Progenitor cell of endocrine pancreas (in vitro differentiated cells): Measurements from ENCODE around the gene ADARB2. TPM values are rescaled to one million over a fixed set of nuclear protein-coding genes. Genes with fewer than 3 reads are reported as not detected.

Experiments used
- DNase-seq: peaks from one replicate; pipeline ENCODE4 v3.0.0; 2021; ENCODE audit warnings: low spot score; ENCODE audit not compliant: unreplicated experiment
- H3K27ac Mint-ChIP-seq: 2 replicates; pipeline ENCODE4 v1.8.0; 2021; ENCODE audit warnings: mild to moderate bottlenecking, moderate library complexity, mixed read lengths
- H3K27me3 Mint-ChIP-seq: 2 replicates; pipeline ENCODE4 v1.8.0; 2021; ENCODE audit warnings: mixed read lengths
- H3K36me3 Mint-ChIP-seq: 2 replicates; pipeline ENCODE4 v1.8.0; 2022; ENCODE audit warnings: mixed read lengths; ENCODE audit not compliant: insufficient read depth
- H3K4me1 Mint-ChIP-seq: 2 replicates; pipeline ENCODE4 v1.8.0; 2021; ENCODE audit warnings: low read depth, mixed read lengths
- H3K4me3 Mint-ChIP-seq: 2 replicates; pipeline ENCODE4 v1.8.0; 2021; ENCODE audit warnings: low read depth, mild to moderate bottlenecking, moderate library complexity, mixed read lengths
- H3K9me3 Mint-ChIP-seq: 2 replicates; pipeline ENCODE4 v1.8.0; 2021; ENCODE audit warnings: low read depth, mixed read lengths
- CTCF ChIP-seq: fragments of 200-600 bp; sonication (generic); IDR thresholded peaks from one replicate; pipeline ENCODE4 v1.5.0; 2021; ENCODE audit warnings: antibody characterized with exemption, mild to moderate bottlenecking; ENCODE audit not compliant: unreplicated experiment
- total RNA-seq: library from RNA; stranded (reverse); gene quantifications from 2 replicates; pipeline ENCODE4 v1.2.1, GENCODE V29; 2021

The ADARB2 gene
- total RNA-seq, 1 donor from 2014 or later: 1.3 TPM

GRCh38 chr10:1274701-1275544 lies 462.4 kb downstream of the ADARB2 start:
- no peak for TF ChIP-seq CTCF
- Mint-ChIP-seq H3K4me1 (no peaks in the 10 kb centered on the region), H3K27me3 (peaks cover 6% of the 10 kb centered on the region), H3K27ac (no peak overlapping the region), H3K4me3 (no peak overlapping the region), H3K36me3 (no peaks in the 10 kb centered on the region), H3K9me3 (no peaks in the 10 kb centered on the region)
- DNase-seq: no peak

- peaks cover 6% of the 10 kb centered on the region for H3K27me3 Mint-ChIP-seq
- H3K27ac Mint-ChIP-seq: no peak overlapping the region
- no peaks in the 10 kb centered on the region for H3K9me3 Mint-ChIP-seq
- no peaks in the 10 kb centered on the region for H3K36me3 Mint-ChIP-seq
- TF ChIP-seq CTCF: no peak
- no peak for DNase-seq
- H3K4me3 Mint-ChIP-seq: no peak overlapping the region
- H3K4me1 Mint-ChIP-seq: no peaks in the 10 kb centered on the region
Observed at GRCh38 chr10:1274111-1274661, 463.1 kb downstream of the ADARB2 start.

- Mint-ChIP-seq H3K4me1 (no peaks in the 10 kb centered on the region), H3K9me3 (no peaks in the 10 kb centered on the region), H3K4me3 (no peak overlapping the region), H3K27me3 (peaks cover 6% of the 10 kb centered on the region), H3K36me3 (no peaks in the 10 kb centered on the region), H3K27ac (no peak overlapping the region)
- DNase-seq: no peak
- no peak for TF ChIP-seq CTCF
Observed at GRCh38 chr10:1273372-1274105, 463.8 kb downstream of the ADARB2 start.

- H3K27ac Mint-ChIP-seq: no peak overlapping the region
- no peaks in the 10 kb centered on the region for H3K36me3 Mint-ChIP-seq
- H3K9me3 Mint-ChIP-seq: no peaks in the 10 kb centered on the region
- no peak overlapping the region for H3K4me3 Mint-ChIP-seq
- peaks cover 6% of the 10 kb centered on the region for H3K27me3 Mint-ChIP-seq
- DNase-seq: no peak
- no peaks in the 10 kb centered on the region for H3K4me1 Mint-ChIP-seq
- TF ChIP-seq CTCF: no peak
Observed at GRCh38 chr10:1272777-1273161, 464.6 kb downstream of the ADARB2 start.

- Mint-ChIP-seq H3K36me3 (no peaks in the 10 kb centered on the region), H3K4me3 (no peak overlapping the region), H3K27me3 (peaks cover 6% of the 10 kb centered on the region), H3K9me3 (no peaks in the 10 kb centered on the region), H3K4me1 (no peaks in the 10 kb centered on the region), H3K27ac (no peak overlapping the region)
- DNase-seq: no peak
- no peak for TF ChIP-seq CTCF
Observed at GRCh38 chr10:1272079-1272776, 465.1 kb downstream of the ADARB2 start.
